HCT116 (cell line): ENCODE data around the gene MYO16. TPM values are rescaled to one million over a fixed set of nuclear protein-coding genes. Genes with fewer than 3 reads are reported as not detected.

Experiments used
- ATAC-seq: fragments of 200-7000 bp; cut with Tn5 transposase; 2 replicates; pipeline ENCODE4 v1.9.1; 2020; ENCODE audit warnings: mild to moderate bottlenecking, moderate library complexity
- BruUV-seq: library from RNA; stranded (reverse); fragments of 400-500 nt; replicated peaks from 2 replicates; lab custom pipeline; 2021; lab: Mats Ljungman, UMichigan
- CTCF ChIA-PET: fragments of 300-600 bp; sonication (Branson Sonifier 250); formaldehyde crosslinking; loops from one replicate; lab custom pipeline; 2021; ENCODE audit warnings: antibody characterized with exemption; lab: Charles Lee
- POLR2A ChIA-PET: fragments of 300-600, 350-600 bp; sonication (Branson Sonifier 250); formaldehyde crosslinking; loops from one replicate; lab custom pipeline; 2021; ENCODE audit warnings: antibody characterized with exemption; lab: Charles Lee
- RAD21 ChIA-PET, 2 experiments: fragments of 300-600 bp; sonication (Branson Sonifier 250); formaldehyde crosslinking; loops; one replicate each; lab custom pipeline; 2023; ENCODE audit warnings: low total read pairs in 2 of 2; ENCODE audit not compliant: uncharacterized antibody in 2 of 2, unreplicated experiment in 2 of 2, low non-redundant PET in 1 of 2; lab: Charles Lee
- DNase-seq: peaks from one replicate; pipeline ENCODE4 v3.0.0-alpha.2; 2010; ENCODE audit warnings: low read depth, low spot score
- H2AFZ ChIP-seq: fragments of 200-600 bp; shearing (Covaris generic), sonication (generic); 2 replicates; pipeline ENCODE4 v1.6.1; 2017; ENCODE audit warnings: low read depth, mixed run types, mixed read lengths, antibody characterized with exemption, low read length; ENCODE audit not compliant: poor library complexity, severe bottlenecking
- H3K27ac ChIP-seq: 2 replicates; pipeline ENCODE4 v1.5.1; 2012; ENCODE audit warnings: low read depth, low read length
- H3K27me3 ChIP-seq: fragments of 200-600 bp; sonication (generic); 2 replicates; pipeline ENCODE4 v1.6.1; 2016; ENCODE audit warnings: mixed run types, low read length, mixed read lengths; ENCODE audit not compliant: insufficient read depth
- H3K36me3 ChIP-seq, 2 experiments: fragments of 200-500 bp in 1 of 2; fragments of 200-600 bp in 1 of 2; sonication (Bioruptor generic) in 1 of 2; sonication (generic) in 1 of 2; 2 replicates each; pipeline versions ENCODE4 v1.5.1 to v1.6.1; 2014 to 2016; ENCODE audit warnings: low read length in 2 of 2, inconsistent platforms in 1 of 2, mixed read lengths in 1 of 2, mixed run types in 1 of 2; ENCODE audit not compliant: insufficient read depth in 2 of 2, control insufficient read depth in 1 of 2
- H3K4me1 ChIP-seq, 2 experiments: fragments of 200-600 bp in 1 of 2; sonication (generic) in 1 of 2; 2 replicates each; pipeline versions ENCODE4 v1.5.1 to v1.6.1; 2012 to 2017; ENCODE audit warnings: low read length in 2 of 2, inconsistent platforms in 1 of 2, mild to moderate bottlenecking in 1 of 2, mixed read lengths in 1 of 2, mixed run types in 1 of 2, moderate library complexity in 1 of 2; ENCODE audit not compliant: insufficient read depth in 2 of 2, control insufficient read depth in 1 of 2
- H3K4me2 ChIP-seq: fragments of 200-600 bp; sonication (generic); 2 replicates; pipeline ENCODE4 v1.6.1; 2017; ENCODE audit warnings: mixed run types, low read length, mixed read lengths
- H3K4me3 ChIP-seq, 2 experiments: fragments of 200-600 bp in 1 of 2; sonication (generic) in 1 of 2; replicated peaks in 1 of 2; 2 replicates each; pipeline ENCODE4 v1.5.1; 2011 to 2016; ENCODE audit warnings: low read length in 2 of 2, control low read depth in 1 of 2, low read depth in 1 of 2, mild to moderate bottlenecking in 1 of 2, mixed read lengths in 1 of 2, mixed run types in 1 of 2
- H3K79me2 ChIP-seq: fragments of 200-600 bp; sonication (generic); 2 replicates; pipeline ENCODE4 v1.6.1; 2017; ENCODE audit warnings: mild to moderate bottlenecking, mixed run types, low read length, moderate library complexity, mixed read lengths; ENCODE audit not compliant: insufficient read depth
- H3K9ac ChIP-seq: fragments of 200-600 bp; sonication (generic); 2 replicates; pipeline ENCODE4 v1.6.1; 2016; ENCODE audit warnings: low read length, mixed read lengths
- H3K9me2 ChIP-seq: fragments of 200-600 bp; sonication (generic), shearing (Covaris generic); 2 replicates; pipeline ENCODE4 v1.6.1; 2017; ENCODE audit warnings: mixed run types, mild to moderate bottlenecking, moderate library complexity; ENCODE audit not compliant: insufficient read depth
- H3K9me3 ChIP-seq, 2 experiments: fragments of 200-500 bp in 1 of 2; fragments of 200-600 bp in 1 of 2; sonication (Bioruptor generic) in 1 of 2; sonication (generic) in 1 of 2; 2 replicates each; pipeline ENCODE4 v1.6.1; 2014 to 2017; ENCODE audit warnings: low read length in 2 of 2, mixed read lengths in 2 of 2, inconsistent platforms in 1 of 2, low read depth in 1 of 2, mild to moderate bottlenecking in 1 of 2, mixed run types in 1 of 2, moderate library complexity in 1 of 2; ENCODE audit not compliant: control insufficient read depth in 1 of 2, insufficient read depth in 1 of 2
- H4K20me1 ChIP-seq: fragments of 200-600 bp; sonication (generic), shearing (Covaris generic); 2 replicates; pipeline ENCODE4 v1.6.1; 2017; ENCODE audit warnings: mixed run types, mild to moderate bottlenecking, moderate library complexity; ENCODE audit not compliant: insufficient read depth
- ATF3 ChIP-seq: IDR thresholded peaks from 2 replicates; pipeline ENCODE4 v1.6.1; 2012
- CBX3 ChIP-seq: IDR thresholded peaks from 2 replicates; pipeline ENCODE4 v1.6.1; 2012; ENCODE audit warnings: low read depth
- CEBPB ChIP-seq: IDR thresholded peaks from 2 replicates; pipeline ENCODE4 v1.6.1; 2012; ENCODE audit warnings: low read depth
- CTCF ChIP-seq, 3 experiments: fragments of 200-600 bp in 1 of 3; sonication (generic) in 1 of 3; IDR thresholded peaks in 2 of 3; conservative IDR thresholded peaks in 1 of 3; 2 replicates each; pipeline ENCODE4 v1.5.1; 2012 to 2017; ENCODE audit warnings: low read depth in 2 of 3, low read length in 2 of 3, antibody characterized with exemption in 1 of 3, borderline replicate concordance in 1 of 3, control low read depth in 1 of 3, mild to moderate bottlenecking in 1 of 3, mixed read lengths in 1 of 3, mixed run types in 1 of 3, moderate library complexity in 1 of 3; ENCODE audit not compliant: insufficient read depth in 1 of 3
- EGR1 ChIP-seq: IDR thresholded peaks from 2 replicates; pipeline ENCODE4 v1.6.1; 2012; ENCODE audit warnings: low read depth
- ELF1 ChIP-seq: IDR thresholded peaks from 2 replicates; pipeline ENCODE4 v1.6.1; 2012; ENCODE audit warnings: low read depth, borderline replicate concordance
- EZH2 ChIP-seq: fragments of 200-600 bp; sonication (generic); IDR thresholded peaks from 2 replicates; pipeline ENCODE4 v1.6.1; 2017; ENCODE audit warnings: antibody characterized with exemption, mixed run types
- EZH2phosphoT487 ChIP-seq: fragments of 200-600 bp; IDR thresholded peaks from 2 replicates; pipeline ENCODE4 v1.6.1; 2018; ENCODE audit warnings: antibody characterized with exemption, borderline replicate concordance
- POLR2A ChIP-seq: IDR thresholded peaks from 2 replicates; pipeline ENCODE4 v1.7.0; 2011; ENCODE audit warnings: borderline replicate concordance; ENCODE audit not compliant: insufficient read depth, insufficient read length; ENCODE audit errors: extremely low read depth
- POLR2AphosphoS5 ChIP-seq: IDR thresholded peaks from 2 replicates; pipeline ENCODE4 v1.6.1; 2011; ENCODE audit warnings: mild to moderate bottlenecking, low read depth, low read length, moderate library complexity
- RAD21 ChIP-seq: IDR thresholded peaks from 2 replicates; pipeline ENCODE4 v1.6.1; 2012; ENCODE audit warnings: low read depth, mild to moderate bottlenecking
- REST ChIP-seq: IDR thresholded peaks from 2 replicates; pipeline ENCODE4 v1.6.1; 2012; ENCODE audit warnings: low read depth
- SP1 ChIP-seq: IDR thresholded peaks from 2 replicates; pipeline ENCODE4 v1.6.1; 2012; ENCODE audit warnings: low read depth
- SRF ChIP-seq: IDR thresholded peaks from 2 replicates; pipeline ENCODE4 v1.6.1; 2012; ENCODE audit warnings: low read depth
- TCF7L2 ChIP-seq: IDR thresholded peaks from 2 replicates; pipeline ENCODE4 v1.7.0; 2011; ENCODE audit warnings: borderline replicate concordance, inconsistent platforms; ENCODE audit not compliant: insufficient read depth, insufficient read length; ENCODE audit errors: extremely low read depth
- YY1 ChIP-seq: IDR thresholded peaks from 2 replicates; pipeline ENCODE4 v1.6.1; 2011; ENCODE audit warnings: low read length, low read depth, moderate library complexity, mild to moderate bottlenecking; ENCODE audit not compliant: insufficient replicate concordance; ENCODE audit errors: extremely low read depth
- ZBTB33 ChIP-seq: IDR thresholded peaks from 2 replicates; pipeline ENCODE4 v1.6.1; 2011; ENCODE audit warnings: mild to moderate bottlenecking, low read length, moderate library complexity; ENCODE audit not compliant: insufficient replicate concordance; ENCODE audit errors: extremely low read depth
- ZFX ChIP-seq: fragments of 450-650 bp; IDR thresholded peaks from 2 replicates; pipeline ENCODE4 v1.6.1; 2017
- ZNF274 ChIP-seq: fragments of 200-500 bp; sonication (Bioruptor generic); IDR thresholded peaks from 2 replicates; pipeline ENCODE4 v1.6.1; 2014; ENCODE audit warnings: mild to moderate bottlenecking, low read depth, low read length, inconsistent platforms
- intact Hi-C: fragments of 100-400 bp; cut with micrococcal nuclease; formaldehyde crosslinking; loops from 2 replicates; pipeline ENCODE4 v1.10.0; 2022
- total RNA-seq: library from RNA; stranded (reverse); gene quantifications from one replicate; pipeline ENCODE4 v1.2.1, GENCODE V29; 2021; ENCODE audit not compliant: unreplicated experiment
- TF ChIP-seq, protein P1 (sequence below): IDR thresholded peaks from 2 replicates; pipeline ENCODE4 v1.6.1; 2012

MYO16 gene
- total RNA-seq, 1 experiment from 2014 or later: 0.07 TPM

- no peak overlapping the region for H2AFZ ChIP-seq
- H3K36me3 ChIP-seq: no peaks in the 10 kb centered on the region
- no peak overlapping the region for H3K9ac ChIP-seq
- H3K27me3 ChIP-seq: no peaks in the 10 kb centered on the region
- RAD21 ChIA-PET: no interaction called here
- H3K27ac ChIP-seq: no peak overlapping the region
- intact Hi-C loops: loop anchor here (5.0 to 10.0 kb wide), 2 partner anchors 183 to 310 kb away; no protein-coding TSS in a partner anchor
- POLR2A ChIA-PET: no interaction called here
- no TSS peak for BruUV-seq
- H3K79me2 ChIP-seq: no peaks in the 10 kb centered on the region
- no peaks in the 10 kb centered on the region for H3K9me2 ChIP-seq
- no peaks in the 10 kb centered on the region for H4K20me1 ChIP-seq
- TF ChIP-seq YY1 (no peak), ZFX (no peak), ZBTB33 (no peak), SP1 (no peak), TCF7L2 (no peak), EGR1 (no peak), CBX3 (no peak), EZH2 (no peak), RAD21 (no peak), POLR2AphosphoS5 (no peak), ATF3 (no peak), POLR2A (no peak), ZNF274 (no peak), EZH2phosphoT487 (no peak), CEBPB (no peak), ELF1 (no peak), SRF (no peak), CTCF (IDR thresholded peaks at IDR 0.05 in 2 of 3, conservative IDR thresholded peaks at IDR 0.05 in 1 of 3; ENCODE audit: borderline replicate concordance in 1 of 3, insufficient read depth in 1 of 3, low read depth in 2 of 3, low read length in 2 of 3) (no peak), REST (no peak)
- TF ChIP-seq, protein P1, sequence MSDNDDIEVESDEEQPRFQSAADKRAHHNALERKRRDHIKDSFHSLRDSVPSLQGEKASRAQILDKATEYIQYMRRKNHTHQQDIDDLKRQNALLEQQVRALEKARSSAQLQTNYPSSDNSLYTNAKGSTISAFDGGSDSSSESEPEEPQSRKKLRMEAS: no peak
- H3K9me3 ChIP-seq: no peaks in the 10 kb centered on the region
- H3K4me1 ChIP-seq: 0 out of 4 replicates have a peak, but pooled peaks cover 0 to 4% of the 10 kb centered on the region in 2 experiments
- H3K4me3 ChIP-seq: no peak overlapping the region
- no peak for DNase-seq
- ATAC-seq: no peak
- CTCF ChIA-PET: no interaction called here
- H3K4me2 ChIP-seq: no peak overlapping the region
Observed at GRCh38 chr13:108964606-108965005, 335.2 kb downstream of the MYO16 start.
